ENCODE measurements around the gene SP7.
"Not testable (repeated sequence)": the region's sequence is repeated elsewhere in the genome, so short reads cannot be mapped to it uniquely, and the experiment has no call there.

The SP7 gene

DNA sequence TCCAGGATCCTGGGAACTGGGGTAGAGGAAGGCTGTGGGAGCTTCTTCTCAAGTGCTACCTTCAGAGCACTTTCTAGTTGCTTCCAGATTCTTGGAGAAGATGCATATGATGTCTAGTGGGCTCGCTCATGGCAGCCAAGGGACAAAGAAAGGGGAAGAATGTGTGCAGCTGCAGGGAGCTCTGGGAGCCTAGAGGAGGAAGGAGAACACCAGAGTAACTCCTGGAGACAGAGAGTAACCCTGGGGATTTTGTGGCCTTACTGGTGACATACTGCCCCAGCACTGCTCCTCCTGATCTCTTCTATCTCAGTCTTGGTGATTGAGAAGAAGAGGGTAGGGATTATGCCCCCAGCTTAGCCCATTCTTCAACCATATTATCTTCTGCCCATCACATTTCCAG is 10.3 kb upstream of the SP7 start:
- DNase-seq (ENCODE audit: low read depth, low spot score), result no peak

DNA sequence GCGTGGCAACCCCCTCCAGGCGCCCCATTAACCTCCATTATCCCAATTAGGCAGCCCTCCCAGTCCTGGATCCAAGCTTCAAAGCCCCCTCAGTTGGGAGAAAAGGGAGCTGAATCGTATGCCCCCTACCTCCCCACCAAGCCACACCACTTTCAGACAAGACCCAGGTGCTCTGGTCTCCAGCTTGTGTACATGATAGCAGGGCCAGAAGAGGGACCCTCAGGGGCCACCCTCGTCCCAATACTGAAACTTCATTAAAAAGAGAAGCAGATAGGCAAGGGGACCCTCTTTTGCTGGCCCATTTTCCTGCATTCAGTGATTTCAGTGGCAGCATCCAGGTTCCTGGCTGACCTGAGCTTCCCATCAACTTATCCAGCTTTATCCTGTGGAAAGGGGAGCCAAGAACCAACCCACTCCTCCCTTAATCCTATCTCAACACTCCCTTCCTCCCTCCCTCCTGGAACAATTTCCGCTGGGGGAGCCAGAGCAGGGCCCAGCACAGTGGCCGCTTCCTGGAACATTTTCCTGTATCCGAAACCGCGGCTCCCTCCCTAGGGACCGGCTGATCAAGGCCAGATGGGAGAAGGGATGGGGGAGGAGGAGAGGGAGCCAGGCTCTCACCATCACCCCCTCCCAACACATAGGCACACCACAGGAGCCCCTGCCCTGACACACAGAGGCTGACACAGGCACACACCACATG is 9.5 kb upstream of the SP7 start:
- DNase-seq (ENCODE audit: low read depth, low spot score), result no peak

DNA sequence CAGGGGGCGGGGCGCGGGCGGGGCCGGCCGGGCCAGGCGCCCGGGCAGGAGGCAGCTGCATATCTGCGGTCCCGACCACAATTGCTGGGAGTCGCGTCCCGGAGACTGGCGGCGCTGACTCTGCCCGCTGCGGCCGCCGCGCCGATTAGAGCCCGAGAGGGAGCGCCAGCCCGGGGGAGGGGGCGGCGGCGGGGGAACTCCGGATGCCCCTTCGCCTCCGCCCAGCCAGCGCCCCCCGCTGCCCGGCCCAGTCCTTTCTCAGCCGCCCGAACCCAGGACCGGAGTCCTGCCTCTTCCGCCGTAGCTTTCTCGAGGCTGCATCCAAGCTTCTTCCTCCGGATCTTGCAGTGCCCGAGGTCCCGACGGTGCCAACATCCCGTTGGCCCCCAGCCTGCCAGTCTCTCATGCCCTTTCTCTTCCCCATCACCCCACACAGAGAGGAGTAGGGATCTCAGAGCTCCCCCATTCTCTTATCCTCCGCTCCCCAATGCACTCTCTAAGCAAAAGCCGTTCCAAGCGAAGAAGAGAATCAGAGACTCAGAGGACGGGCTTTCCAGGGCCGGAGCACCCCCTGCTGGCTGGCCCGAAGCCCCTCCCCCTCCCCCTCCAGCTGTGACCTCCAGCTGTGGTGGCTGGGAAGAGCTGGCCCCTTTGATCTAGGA is 8.8 kb upstream of the SP7 start:
- DNase-seq (ENCODE audit: low read depth, low spot score), result peak; percentile 35

DNA sequence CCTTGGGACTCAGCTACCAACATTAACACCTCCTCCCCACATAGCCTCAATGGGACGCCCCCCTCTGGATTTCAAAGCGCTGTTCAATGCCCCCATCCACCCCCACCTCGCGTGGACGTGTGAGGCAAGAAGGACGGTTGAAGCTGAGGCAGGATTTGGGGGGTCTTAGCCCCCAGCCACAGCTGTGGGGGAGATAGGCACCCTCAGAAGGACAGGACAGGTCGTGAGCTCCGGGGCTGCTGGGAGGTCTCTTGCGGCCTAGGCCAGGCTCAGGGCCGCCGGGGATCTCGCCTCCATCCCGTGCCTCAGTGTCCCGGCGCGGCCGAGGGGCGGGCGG is 8.3 kb upstream of the SP7 start:
- no peak for DNase-seq (ENCODE audit: low read depth, low spot score)

GRCh38 chr12:53343969-53344368 is 7.8 kb upstream of the SP7 start:
- no peak for DNase-seq (ENCODE audit: low read depth, low spot score)

GRCh38 chr12:53343449-53343848 is 7.3 kb upstream of the SP7 start:
- DNase-seq (ENCODE audit: low read depth, low spot score), result no peak

DNA sequence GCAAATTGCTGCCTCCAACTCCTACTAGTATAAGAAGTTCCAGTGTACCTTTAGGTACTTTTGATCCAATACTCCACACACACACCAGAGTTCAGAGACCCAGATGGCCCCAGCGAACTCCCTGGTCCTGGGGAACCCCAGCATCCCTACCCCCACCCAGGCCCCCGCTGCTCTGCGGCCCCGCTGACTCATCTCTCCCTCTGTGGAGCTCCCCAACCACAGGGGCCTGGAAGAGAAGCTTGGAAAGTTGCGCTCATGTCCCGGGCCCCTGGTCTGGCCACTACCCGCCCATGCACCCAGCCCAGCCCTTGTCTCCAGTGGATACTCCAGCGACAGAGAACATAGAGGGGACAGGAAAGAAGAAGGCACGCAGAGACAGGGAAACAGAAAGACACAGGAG is 4.2 kb upstream of the SP7 start:
- DNase-seq (ENCODE audit: low read depth, low spot score), result no peak

- no peak for DNase-seq (ENCODE audit: low read depth, low spot score)
These were observed 2.8 kb upstream of the SP7 start for GRCh38 chr12:53338916-53339315.

DNA sequence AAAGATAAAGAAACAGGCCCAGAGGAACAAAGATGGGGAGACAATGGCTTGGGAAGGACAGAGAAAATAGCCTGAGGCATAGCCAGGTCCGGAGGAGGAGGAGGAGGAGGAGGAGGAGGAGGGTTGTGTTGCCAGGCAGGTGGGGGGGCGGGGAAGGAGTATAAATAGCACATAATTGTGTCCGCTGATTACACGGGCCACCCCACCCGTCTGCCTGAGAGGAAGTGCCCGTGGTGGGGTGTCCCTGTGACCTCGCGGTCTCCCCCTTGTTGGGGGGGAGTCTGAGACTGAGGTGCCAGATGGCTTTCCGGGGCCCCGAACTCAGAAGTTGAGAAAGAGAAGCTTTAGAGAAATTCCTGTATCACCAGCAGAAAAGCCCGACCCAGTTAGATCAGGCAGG is 1.9 kb upstream of the SP7 start:
- no peak for DNase-seq (ENCODE audit: low read depth, low spot score)

- no peak for DNase-seq (ENCODE audit: low read depth, low spot score)
These were observed 1.3 kb downstream of the SP7 start for GRCh38 chr12:53334822-53335221.

DNA sequence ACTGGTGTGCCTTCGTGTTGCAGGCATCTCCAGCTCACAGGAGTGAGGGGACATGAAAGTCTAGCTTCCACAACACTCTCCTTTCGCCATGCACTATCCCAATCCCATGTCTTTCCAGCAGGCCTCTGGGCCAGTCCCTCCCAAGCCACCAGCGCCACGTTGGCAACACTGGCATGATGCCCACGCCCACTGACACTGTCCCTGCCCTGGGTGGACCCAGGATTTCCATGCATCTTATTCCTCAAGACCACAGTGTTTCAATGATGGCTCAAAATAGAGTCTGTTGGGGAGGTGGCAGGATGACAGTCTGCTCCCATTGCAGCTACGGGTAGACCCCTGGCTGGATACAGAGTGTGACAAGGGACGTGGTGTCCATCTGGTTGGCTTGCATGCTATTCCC is 2.3 kb downstream of the SP7 start:
- no peak for DNase-seq (ENCODE audit: low read depth, low spot score)

DNA sequence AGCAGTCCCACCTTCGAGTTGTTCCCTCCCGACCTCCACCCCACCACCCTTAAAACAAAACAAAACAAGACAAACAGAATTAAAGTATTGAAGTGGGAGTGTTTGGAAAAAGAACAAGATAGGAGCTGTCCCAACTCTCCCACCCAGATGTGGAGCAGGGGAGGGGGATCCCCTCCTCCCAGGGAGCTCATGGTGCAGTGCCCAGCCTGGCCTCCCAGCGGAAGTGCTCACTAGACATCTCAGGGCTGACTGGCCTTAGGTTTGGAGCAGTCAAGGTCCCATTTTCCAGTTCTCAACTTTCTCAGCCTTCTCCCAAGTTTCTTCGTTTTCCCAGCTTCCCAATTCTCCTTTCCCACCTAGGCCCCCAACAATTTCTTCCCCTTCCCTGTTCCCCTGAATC is 2.9 kb downstream of the SP7 start:
- DNase-seq (ENCODE audit: low read depth, low spot score), result no peak

DNA sequence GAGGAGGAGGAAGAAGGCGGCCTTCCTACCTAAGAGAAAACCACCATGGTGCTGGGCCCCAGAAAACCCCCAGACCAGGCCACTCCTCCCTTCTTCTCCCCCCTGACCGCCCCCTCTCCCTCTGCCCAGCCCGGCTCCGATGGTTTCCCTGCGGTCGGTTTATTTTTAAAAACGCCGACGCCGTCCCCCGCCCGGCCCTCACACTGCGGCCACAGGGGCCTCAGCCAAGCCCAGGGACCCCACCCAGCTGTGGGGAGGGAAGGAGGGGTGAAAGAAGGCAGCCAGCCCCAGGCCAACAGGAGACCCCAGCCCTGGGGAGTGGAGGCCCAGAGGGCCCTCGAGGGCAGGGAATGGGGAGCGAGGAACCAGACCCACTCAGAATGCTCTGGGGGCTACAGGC is 3.4 kb downstream of the SP7 start:
- no peak for DNase-seq (ENCODE audit: low read depth, low spot score)

- not testable (repeated sequence) for DNase-seq (ENCODE audit: low read depth, low spot score)
These were observed 3.8 kb downstream of the SP7 start for GRCh38 chr12:53332339-53332738.

DNA sequence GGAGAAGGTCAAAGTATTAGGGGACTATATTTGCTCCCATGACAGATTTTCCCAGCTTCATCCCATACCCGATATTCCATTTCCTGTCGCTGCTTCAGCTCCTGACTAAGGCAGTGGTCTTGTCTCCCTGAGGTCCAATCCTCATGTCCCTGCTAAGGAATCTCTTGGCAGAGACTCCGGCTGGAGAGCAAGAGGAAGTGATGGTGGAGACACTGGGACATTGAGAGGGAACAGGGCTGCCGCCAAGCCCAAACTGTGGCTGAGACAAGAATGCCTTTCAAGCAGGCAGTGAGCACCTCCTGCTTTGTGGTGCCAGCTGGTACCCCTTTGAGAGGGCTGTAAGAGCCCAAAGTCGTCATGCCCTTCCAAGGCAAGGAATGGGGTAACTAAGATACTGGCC is 5.5 kb downstream of the SP7 start:
- no peak for DNase-seq (ENCODE audit: low read depth, low spot score)

DNA sequence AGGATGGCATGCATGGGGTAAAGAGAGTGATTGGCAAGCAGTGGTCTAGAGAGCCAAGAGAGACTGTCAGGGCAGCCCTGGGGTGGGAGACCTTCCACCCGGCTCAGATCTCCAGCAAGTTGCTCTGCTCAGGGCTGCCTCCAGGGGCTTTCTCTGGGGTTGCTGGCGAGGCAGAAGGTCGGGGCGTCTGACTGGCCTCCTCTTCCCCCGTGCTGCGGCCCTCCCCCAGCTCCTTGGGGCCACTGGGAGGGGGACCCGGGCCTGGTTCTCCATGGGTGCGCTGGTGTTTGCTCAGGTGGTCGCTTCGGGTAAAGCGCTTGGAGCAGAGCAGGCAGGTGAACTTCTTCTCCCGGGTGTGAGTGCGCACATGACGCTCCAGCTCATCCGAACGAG is 8.1 kb downstream of the SP7 start:
- DNase-seq (ENCODE audit: low read depth, low spot score), result no peak

- no peak for DNase-seq (ENCODE audit: low read depth, low spot score)
These were observed 8.6 kb downstream of the SP7 start for GRCh38 chr12:53327435-53328042.

GRCh38 chr12:53326460-53327185 is 9.5 kb downstream of the SP7 start:
- no peak for DNase-seq (ENCODE audit: low read depth, low spot score)

DNA sequence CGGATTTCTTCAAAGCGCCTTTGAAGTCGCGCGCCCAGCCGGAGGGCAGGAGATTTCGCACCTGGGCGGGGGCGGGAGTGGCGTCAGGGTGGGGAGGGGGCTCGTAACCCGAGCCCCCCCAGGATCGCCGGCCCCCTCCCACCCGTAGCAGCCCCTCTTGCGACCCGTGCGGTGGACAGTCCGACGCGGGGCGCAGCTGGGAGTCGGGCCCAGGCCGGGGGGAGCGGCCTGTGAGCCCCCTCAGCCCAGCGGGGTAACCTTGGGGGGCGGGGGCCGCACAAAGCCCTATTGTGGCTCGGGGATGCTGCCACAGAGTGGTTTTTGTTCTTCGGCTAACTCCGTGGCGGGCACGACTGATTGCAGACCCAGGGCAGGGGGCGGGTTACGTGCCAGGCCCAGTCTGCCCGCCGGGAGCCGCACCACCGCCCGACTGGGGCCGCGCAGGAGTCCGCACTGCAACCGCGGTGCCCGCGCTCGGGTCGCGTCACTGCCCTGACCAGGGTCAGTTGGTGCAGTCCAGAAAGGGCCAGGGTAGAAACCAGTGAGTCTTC is 10.6 kb downstream of the SP7 start:
- no peak for DNase-seq (ENCODE audit: low read depth, low spot score)

DNA sequence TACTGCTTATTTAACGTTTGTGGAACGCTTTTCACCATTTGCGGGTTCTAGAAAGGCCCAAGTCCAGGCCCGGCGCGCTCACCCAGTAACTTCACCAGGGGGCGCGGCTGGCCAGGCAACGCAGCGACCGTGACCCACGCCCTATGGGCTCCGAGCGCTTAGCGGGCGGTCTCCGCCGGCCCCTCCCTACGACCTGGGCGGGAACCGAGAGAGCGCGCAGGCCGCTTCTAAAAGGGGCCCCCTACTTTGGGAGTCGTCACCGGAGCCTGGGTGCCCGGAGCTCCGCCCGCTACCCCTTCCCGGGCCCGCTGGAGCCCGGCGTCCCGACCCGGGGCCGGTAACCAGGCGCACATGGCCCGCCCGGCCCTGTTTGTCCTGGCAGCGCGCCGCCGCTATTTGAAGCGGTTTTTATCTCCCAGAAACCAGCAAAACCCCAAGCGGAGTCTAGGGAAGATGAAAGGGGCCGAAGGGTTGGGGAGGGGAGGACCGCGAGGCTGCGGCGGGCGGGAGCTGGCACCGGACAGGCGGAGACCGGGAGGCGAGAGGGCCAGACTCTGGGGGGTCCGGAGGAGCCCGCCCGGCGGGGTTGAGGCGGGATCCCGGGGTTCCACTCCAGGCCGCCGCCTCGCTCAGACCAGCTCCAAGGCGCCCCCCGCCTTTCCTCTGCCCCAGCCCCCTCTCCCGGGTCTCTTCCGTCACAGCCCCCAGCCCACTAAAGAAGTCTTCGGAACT is 11.2 kb downstream of the SP7 start:
- DNase-seq (ENCODE audit: low read depth, low spot score), result peak; percentile 71

DNA sequence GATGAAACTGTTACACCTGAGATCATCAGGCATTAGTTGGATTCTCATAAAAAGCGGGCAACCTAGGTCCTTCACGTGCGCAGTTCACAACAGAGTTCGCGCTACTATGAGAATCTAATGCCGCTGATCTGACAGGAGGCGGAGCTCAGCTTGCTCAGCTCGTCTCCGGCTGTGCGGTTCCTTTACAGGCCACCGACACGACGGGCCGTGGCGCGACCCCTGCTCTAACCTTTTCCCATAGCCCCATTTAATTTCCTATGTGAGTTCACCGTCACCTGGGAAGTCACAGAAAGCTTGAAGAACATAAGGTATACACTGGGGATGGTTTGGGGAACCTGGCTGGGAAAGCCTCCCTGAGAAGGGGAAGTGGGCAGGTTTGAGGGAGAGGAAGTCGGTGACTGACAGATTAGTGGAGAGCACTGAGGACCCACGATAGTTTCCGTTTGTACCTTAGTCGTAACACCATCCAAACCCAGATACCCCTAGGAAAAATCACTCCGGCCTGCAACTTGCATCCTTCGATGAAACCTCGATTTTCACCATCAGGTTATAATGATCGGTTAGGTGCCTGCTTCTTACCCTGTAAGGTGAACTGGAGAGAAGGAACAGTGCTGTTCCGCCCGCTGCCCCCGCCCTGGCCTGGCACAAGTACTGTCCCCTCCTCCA is 11.9 kb downstream of the SP7 start:
- DNase-seq (ENCODE audit: low read depth, low spot score), result no peak

Data from activated CD4-positive, CD25-positive, alpha-beta regulatory T cell treated with anti-CD3 and anti-CD28 coated beads, Interleukin-2, amount 50 U/mL, for 16 hours (primary cell).